PC-9 (cell line): ENCODE measurements around the gene CSNK1G2. TPM values are rescaled to one million over a fixed set of nuclear protein-coding genes. Genes with fewer than 3 reads are reported as not detected.

Experiments used
- BruUV-seq: library from RNA; stranded (reverse); fragments of 400-500 nt; replicated peaks from 2 replicates; lab custom pipeline; 2021; lab: Mats Ljungman, UMichigan
- CTCF ChIA-PET: fragments of 300-600 bp; sonication (Branson Sonifier 250); formaldehyde crosslinking; loops from one replicate; lab custom pipeline; 2022; ENCODE audit warnings: antibody characterized with exemption; lab: Charles Lee
- POLR2A ChIA-PET: fragments of 300-600 bp; sonication (Branson Sonifier 250); formaldehyde crosslinking; loops from one replicate; lab custom pipeline; 2022; ENCODE audit warnings: antibody characterized with exemption; ENCODE audit not compliant: unreplicated experiment; lab: Charles Lee
- DNase-seq, 2 experiments: peaks; one replicate each; pipeline versions ENCODE4 v3.0.0 to v3.0.0-alpha.2; 2015 to 2022; ENCODE audit warnings: mixed read lengths in 1 of 2
- H2AFZ ChIP-seq: fragments of 200-600 bp; sonication (generic); 2 replicates; pipeline ENCODE4 v1.8.1; 2017; ENCODE audit warnings: antibody characterized with exemption
- H3F3A ChIP-seq: fragments of 200-600 bp; sonication (generic); 2 replicates; pipeline ENCODE4 v1.8.1; 2017; ENCODE audit warnings: antibody characterized with exemption, mild to moderate bottlenecking, low read depth; ENCODE audit not compliant: insufficient read depth
- H3K27ac ChIP-seq: fragments of 200-600 bp; sonication (generic); 2 replicates; pipeline ENCODE4 v1.6.1; 2016; ENCODE audit warnings: mixed run types
- H3K27me3 ChIP-seq: fragments of 200-600 bp; sonication (generic); 2 replicates; pipeline ENCODE4 v1.6.1; 2016; ENCODE audit warnings: low read depth, mixed run types; ENCODE audit not compliant: insufficient read depth
- H3K36me3 ChIP-seq: fragments of 200-600 bp; sonication (generic); 2 replicates; pipeline ENCODE4 v1.6.1; 2016; ENCODE audit warnings: low read depth, mixed run types
- H3K4me1 ChIP-seq: fragments of 200-600 bp; sonication (generic); replicated peaks from 2 replicates; pipeline ENCODE4 v1.6.1; 2016; ENCODE audit warnings: mixed run types; ENCODE audit not compliant: insufficient read depth
- H3K4me2 ChIP-seq: fragments of 200-600 bp; sonication (generic); 2 replicates; pipeline ENCODE4 v1.6.1; 2017; ENCODE audit warnings: mixed run types
- H3K4me3 ChIP-seq: fragments of 200-600 bp; sonication (generic); 2 replicates; pipeline ENCODE4 v1.6.1; 2016; ENCODE audit warnings: mixed run types
- H3K79me2 ChIP-seq: fragments of 200-600 bp; sonication (generic); 2 replicates; pipeline ENCODE4 v1.6.1; 2017; ENCODE audit warnings: low read depth, mixed run types
- H3K9me2 ChIP-seq: fragments of 200-600 bp; sonication (generic); 2 replicates; pipeline ENCODE4 v1.8.1; 2017; ENCODE audit warnings: mild to moderate bottlenecking; ENCODE audit not compliant: insufficient read depth
- H3K9me3 ChIP-seq: fragments of 200-600 bp; sonication (generic); 2 replicates; pipeline ENCODE4 v1.8.1; 2016; ENCODE audit warnings: low read depth; ENCODE audit not compliant: insufficient read depth
- H4K20me1 ChIP-seq: fragments of 200-600 bp; sonication (generic); 2 replicates; pipeline ENCODE4 v1.8.1; 2017; ENCODE audit not compliant: insufficient read depth
- EZH2 ChIP-seq: fragments of 200-600 bp; sonication (generic); IDR thresholded peaks from 2 replicates; pipeline ENCODE4 v1.8.0; 2017; ENCODE audit warnings: antibody characterized with exemption, low read depth
- intact Hi-C: fragments of 100-400 bp; cut with micrococcal nuclease; formaldehyde crosslinking; loops from one replicate; pipeline ENCODE4 v1.10.0; 2022; ENCODE audit not compliant: unreplicated experiment
- total RNA-seq: library from RNA; stranded (reverse); gene quantifications from 2 replicates; pipeline ENCODE4 v1.2.3, GENCODE V29; 2021
- TF ChIP-seq, protein P1 (sequence below): fragments of 200-600 bp; sonication (generic); conservative IDR thresholded peaks from 2 replicates; pipeline ENCODE4 v1.6.1; 2017; ENCODE audit warnings: mixed run types, antibody characterized with exemption, mild to moderate bottlenecking, moderate library complexity

Gene CSNK1G2
- total RNA-seq, 1 experiment from 2014 or later = 58.2 TPM

- no TSS peak for BruUV-seq
- no peak for TF ChIP-seq EZH2
- TF ChIP-seq, protein P1, sequence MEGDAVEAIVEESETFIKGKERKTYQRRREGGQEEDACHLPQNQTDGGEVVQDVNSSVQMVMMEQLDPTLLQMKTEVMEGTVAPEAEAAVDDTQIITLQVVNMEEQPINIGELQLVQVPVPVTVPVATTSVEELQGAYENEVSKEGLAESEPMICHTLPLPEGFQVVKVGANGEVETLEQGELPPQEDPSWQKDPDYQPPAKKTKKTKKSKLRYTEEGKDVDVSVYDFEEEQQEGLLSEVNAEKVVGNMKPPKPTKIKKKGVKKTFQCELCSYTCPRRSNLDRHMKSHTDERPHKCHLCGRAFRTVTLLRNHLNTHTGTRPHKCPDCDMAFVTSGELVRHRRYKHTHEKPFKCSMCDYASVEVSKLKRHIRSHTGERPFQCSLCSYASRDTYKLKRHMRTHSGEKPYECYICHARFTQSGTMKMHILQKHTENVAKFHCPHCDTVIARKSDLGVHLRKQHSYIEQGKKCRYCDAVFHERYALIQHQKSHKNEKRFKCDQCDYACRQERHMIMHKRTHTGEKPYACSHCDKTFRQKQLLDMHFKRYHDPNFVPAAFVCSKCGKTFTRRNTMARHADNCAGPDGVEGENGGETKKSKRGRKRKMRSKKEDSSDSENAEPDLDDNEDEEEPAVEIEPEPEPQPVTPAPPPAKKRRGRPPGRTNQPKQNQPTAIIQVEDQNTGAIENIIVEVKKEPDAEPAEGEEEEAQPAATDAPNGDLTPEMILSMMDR = no peak
- no peaks in the 10 kb centered on the region for H3K27me3 ChIP-seq
- no peak for DNase-seq
- H4K20me1 ChIP-seq = peaks cover 14% of the 10 kb centered on the region
- no peak overlapping the region for H3K4me2 ChIP-seq
- H3K79me2 ChIP-seq = no peaks in the 10 kb centered on the region
- ChIA-PET CTCF (no interaction called here), POLR2A (no interaction called here)
- H3K36me3 ChIP-seq = no peaks in the 10 kb centered on the region
- intact Hi-C loops = no loop called here
- H3K9me2 ChIP-seq = no peaks in the 10 kb centered on the region
- H3K27ac ChIP-seq = no peak overlapping the region
- H3K4me1 ChIP-seq = no peaks in the 10 kb centered on the region
- H3F3A ChIP-seq = no peaks in the 10 kb centered on the region
- no peaks in the 10 kb centered on the region for H3K9me3 ChIP-seq
- no peak overlapping the region for H2AFZ ChIP-seq
- no peak overlapping the region for H3K4me3 ChIP-seq
Measured at GRCh38 chr19:1917146-1917545, 23.8 kb upstream of the CSNK1G2 start.

GRCh38 chr19:1917926-1918325 lies 23.0 kb upstream of the CSNK1G2 start:
- BruUV-seq = no TSS peak
- no peaks in the 10 kb centered on the region for H3F3A ChIP-seq
- POLR2A ChIA-PET = no interaction called here
- TF ChIP-seq, protein P1 = no peak
- TF ChIP-seq EZH2 = no peak
- no peaks in the 10 kb centered on the region for H3K36me3 ChIP-seq
- CTCF ChIA-PET = no interaction called here
- no peak overlapping the region for H2AFZ ChIP-seq
- no peaks in the 10 kb centered on the region for H3K9me3 ChIP-seq
- H3K27ac ChIP-seq = no peak overlapping the region
- no peak overlapping the region for H3K4me3 ChIP-seq
- intact Hi-C loops = no loop called here
- H3K27me3 ChIP-seq = no peaks in the 10 kb centered on the region
- H3K9me2 ChIP-seq = no peaks in the 10 kb centered on the region
- no peak for DNase-seq
- no peak overlapping the region for H3K4me2 ChIP-seq
- H4K20me1 ChIP-seq = peaks cover 14% of the 10 kb centered on the region
- H3K4me1 ChIP-seq = no peaks in the 10 kb centered on the region
- H3K79me2 ChIP-seq = no peaks in the 10 kb centered on the region

GRCh38 chr19:1918975-1919374 lies 22.0 kb upstream of the CSNK1G2 start:
- no peak for DNase-seq

More at GRCh38 chr19:1918975-1919374, 22.0 kb upstream of the CSNK1G2 start:
- no peaks in the 10 kb centered on the region for H3K9me2 ChIP-seq
- TF ChIP-seq, protein P1 = no peak
- TF ChIP-seq EZH2 = no peak
- no peak overlapping the region for H3K4me2 ChIP-seq
- H3K36me3 ChIP-seq = no peaks in the 10 kb centered on the region
- H3F3A ChIP-seq = no peaks in the 10 kb centered on the region
- no peaks in the 10 kb centered on the region for H3K4me1 ChIP-seq
- no peak overlapping the region for H3K4me3 ChIP-seq
- no peaks in the 10 kb centered on the region for H3K27me3 ChIP-seq
- no peak overlapping the region for H3K27ac ChIP-seq
- H3K79me2 ChIP-seq = no peaks in the 10 kb centered on the region
- H3K9me3 ChIP-seq = no peaks in the 10 kb centered on the region
- 0 out of 2 replicates have a peak, but pooled peaks cover 5% of the 10 kb centered on the region for H4K20me1 ChIP-seq
- ChIA-PET POLR2A (no interaction called here), CTCF (no interaction called here)
- H2AFZ ChIP-seq = no peak overlapping the region
- intact Hi-C loops = no loop called here
- no TSS peak for BruUV-seq
